ENCODE results near the gene OCA2. TPM values are rescaled to one million over a fixed set of nuclear protein-coding genes. Genes with fewer than 3 reads are reported as not detected.

The OCA2 gene
- total RNA-seq, 1 experiment from 2014 or later, result 0.31 TPM

GRCh38 chr15:28003302-28004037 lies 95.6 kb downstream of the OCA2 start:
- Histone ChIP-seq H3K27me3 (ENCODE audit: insufficient read depth, low read length) (no peaks in the 10 kb centered on the region), H3K4me2 (ENCODE audit: insufficient read depth, insufficient read length, low read length) (no peak overlapping the region), H3K23me2 (ENCODE audit: insufficient read length, low read depth, low read length, poor library complexity, severe bottlenecking) (no peaks in the 10 kb centered on the region), H3K18ac (ENCODE audit: insufficient read length, low read depth, low read length) (no peak overlapping the region), H4K5ac (ENCODE audit: insufficient read length, low read depth, low read length) (no peak overlapping the region), H3K4me1 (ENCODE audit: insufficient read depth, low read length) (no peaks in the 10 kb centered on the region), H2BK15ac (ENCODE audit: low read depth, low read length) (no peak overlapping the region), H2AFZ (ENCODE audit: low read length) (no peak overlapping the region), H3K14ac (ENCODE audit: insufficient read depth, low read length) (no peak overlapping the region; the same call in 1 of the 2 replicates), H3K9me3 (ENCODE audit: control insufficient read depth, low read depth, low read length) (no peaks in the 10 kb centered on the region), H2AK5ac (ENCODE audit: insufficient read length, low read length) (no peak overlapping the region), H3T11ph (ENCODE audit: low read length) (no peak overlapping the region), H2BK20ac (ENCODE audit: low read depth, low read length, poor library complexity, severe bottlenecking) (no peak overlapping the region), H2BK5ac (ENCODE audit: insufficient read length, low read length) (no peak overlapping the region), H3K79me1 (ENCODE audit: insufficient read depth, low read depth, low read length, poor library complexity, severe bottlenecking) (no peaks in the 10 kb centered on the region), H3K4ac (ENCODE audit: low read depth, low read length) (no peak overlapping the region), H2BK12ac (ENCODE audit: insufficient read length, low read depth, low read length) (no peak overlapping the region), H2BK120ac (ENCODE audit: low read depth, low read length, poor library complexity, severe bottlenecking) (no peak overlapping the region), H4K91ac (ENCODE audit: insufficient read length, low read depth, low read length) (no peak overlapping the region), H4K8ac (replicated peaks; ENCODE audit: insufficient read length, low read depth, low read length) (no peak overlapping the region), H3K9ac (ENCODE audit: extremely low read depth, insufficient read length, low read length) (no peak overlapping the region), H3K56ac (ENCODE audit: insufficient read length, low read depth, low read length) (no peak overlapping the region), H3K27ac (ENCODE audit: insufficient read length, low read depth, low read length) (no peak overlapping the region), H3K23ac (ENCODE audit: insufficient read length, low read depth, low read length) (no peak overlapping the region), H4K20me1 (ENCODE audit: control insufficient read depth, insufficient read depth, insufficient read length) (no peaks in the 10 kb centered on the region), H3K79me2 (ENCODE audit: insufficient read depth, low read length) (no peaks in the 10 kb centered on the region)
- Mint-ChIP-seq H3K36me3 (ENCODE audit: insufficient read depth in 1 of 3, low read depth in 3 of 3) (no peaks in the 10 kb centered on the region), H3K9me3 (peaks cover 0 to 3% of the 10 kb centered on the region in 2 experiments; a peak in 2 of 5 replicates), H3K27ac (no peak overlapping the region), H3K4me1 (no peaks in the 10 kb centered on the region), H3K4me3 (no peak overlapping the region), H3K27me3 (ENCODE audit: low read depth) (no peaks in the 10 kb centered on the region; the same call in 1 of the 2 replicates)
- no peak for TF ChIP-seq CTCF (conservative IDR thresholded peaks at IDR 0.05)
- no peak for DNase-seq
- no CpG with 5 or more reads among the region's 63 CpGs for WGBS (ENCODE audit: extremely low coverage, insufficient read length, low lambda C conversion rate)

All from H9 (cell line).